Activated CD8-positive, alpha-beta T cell treated with anti-CD3 and anti-CD28 coated beads for 36 hours (primary cell): ENCODE results near the gene CD79A. TPM values are rescaled to one million over a fixed set of nuclear protein-coding genes. Genes with fewer than 3 reads are reported as not detected.

Experiments used
- ATAC-seq: fragments of 200-7000 bp; cut with Tn5 transposase; one replicate; pipeline ENCODE4 v1.10.0; 2021; ENCODE audit warnings: mild to moderate bottlenecking, moderate library complexity
- CTCF ChIA-PET: fragments of 350-600 bp; sonication (Branson Sonifier 250); formaldehyde crosslinking; loops from one replicate; lab custom pipeline; 2021; ENCODE audit warnings: antibody characterized with exemption; lab: Charles Lee
- POLR2A ChIA-PET: fragments of 350-600 bp; sonication (Branson Sonifier 250); formaldehyde crosslinking; loops from one replicate; lab custom pipeline; 2021; ENCODE audit warnings: antibody characterized with exemption; lab: Charles Lee
- DNase-seq: peaks from one replicate; pipeline ENCODE4 v3.0.0-alpha.2; 2020
- H3K27ac Mint-ChIP-seq: one replicate; pipeline ENCODE4 v1.8.0; 2021; ENCODE audit warnings: mild to moderate bottlenecking, mixed read lengths
- H3K27me3 Mint-ChIP-seq: one replicate; pipeline ENCODE4 v1.8.0; 2021; ENCODE audit warnings: mixed read lengths
- H3K36me3 Mint-ChIP-seq: one replicate; pipeline ENCODE4 v1.8.0; 2021; ENCODE audit warnings: low read depth, mixed read lengths
- H3K4me1 Mint-ChIP-seq: one replicate; pipeline ENCODE4 v1.8.0; 2021; ENCODE audit warnings: low read depth, mixed read lengths
- H3K4me3 Mint-ChIP-seq: one replicate; pipeline ENCODE4 v1.8.0; 2021; ENCODE audit warnings: mild to moderate bottlenecking, moderate library complexity, mixed read lengths
- H3K9me3 Mint-ChIP-seq: one replicate; pipeline ENCODE4 v1.8.0; 2021; ENCODE audit warnings: mixed read lengths
- intact Hi-C: fragments of 100-400 bp; cut with micrococcal nuclease; formaldehyde crosslinking; loops from one replicate; pipeline ENCODE4 v1.10.0; 2022
- total RNA-seq, 2 experiments: library from RNA; stranded (reverse); gene quantifications; one replicate each; pipeline ENCODE4 v1.2.3, GENCODE V29; 2021
- TF ChIP-seq, protein P1 (sequence below): fragments of 200-600 bp; IDR thresholded peaks from one replicate; pipeline ENCODE4 v1.8.0; 2022; ENCODE audit warnings: antibody characterized with exemption, mild to moderate bottlenecking

CD79A gene
- total RNA-seq, 2 experiments from 2014 or later = 19.3 to 21.0 TPM

DNA sequence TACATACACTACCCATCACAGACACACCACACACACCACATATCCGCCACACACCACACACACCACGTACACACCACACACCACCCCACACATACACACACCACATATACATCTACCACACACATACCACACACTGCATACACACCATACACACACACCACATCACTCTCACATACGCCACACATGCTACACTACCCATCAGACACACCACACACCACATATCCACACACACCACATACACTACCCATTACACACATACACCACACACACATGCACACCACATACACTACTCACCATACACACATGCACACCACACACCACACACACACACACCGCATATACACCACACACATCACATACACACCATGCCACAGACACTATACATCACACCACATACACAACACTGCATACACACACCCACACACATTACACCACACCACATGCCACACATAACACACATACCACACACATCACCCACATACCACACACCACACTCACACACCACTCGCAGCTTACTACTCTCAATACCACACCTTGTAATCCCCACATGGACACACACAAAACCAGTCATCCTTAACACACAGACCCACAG lies 41.7 kb downstream of the CD79A start:
- Mint-ChIP-seq H3K27me3 (peaks cover 12% of the 10 kb centered on the region), H3K36me3 (no peaks in the 10 kb centered on the region), H3K4me3 (no peak overlapping the region), H3K27ac (no peak overlapping the region), H3K4me1 (peaks cover 22% of the 10 kb centered on the region), H3K9me3 (no peaks in the 10 kb centered on the region)
- ATAC-seq (no peak), DNase-seq (no peak)
- intact Hi-C loops = no loop called here
- TF ChIP-seq, protein P1, sequence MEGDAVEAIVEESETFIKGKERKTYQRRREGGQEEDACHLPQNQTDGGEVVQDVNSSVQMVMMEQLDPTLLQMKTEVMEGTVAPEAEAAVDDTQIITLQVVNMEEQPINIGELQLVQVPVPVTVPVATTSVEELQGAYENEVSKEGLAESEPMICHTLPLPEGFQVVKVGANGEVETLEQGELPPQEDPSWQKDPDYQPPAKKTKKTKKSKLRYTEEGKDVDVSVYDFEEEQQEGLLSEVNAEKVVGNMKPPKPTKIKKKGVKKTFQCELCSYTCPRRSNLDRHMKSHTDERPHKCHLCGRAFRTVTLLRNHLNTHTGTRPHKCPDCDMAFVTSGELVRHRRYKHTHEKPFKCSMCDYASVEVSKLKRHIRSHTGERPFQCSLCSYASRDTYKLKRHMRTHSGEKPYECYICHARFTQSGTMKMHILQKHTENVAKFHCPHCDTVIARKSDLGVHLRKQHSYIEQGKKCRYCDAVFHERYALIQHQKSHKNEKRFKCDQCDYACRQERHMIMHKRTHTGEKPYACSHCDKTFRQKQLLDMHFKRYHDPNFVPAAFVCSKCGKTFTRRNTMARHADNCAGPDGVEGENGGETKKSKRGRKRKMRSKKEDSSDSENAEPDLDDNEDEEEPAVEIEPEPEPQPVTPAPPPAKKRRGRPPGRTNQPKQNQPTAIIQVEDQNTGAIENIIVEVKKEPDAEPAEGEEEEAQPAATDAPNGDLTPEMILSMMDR = no peak
- CTCF ChIA-PET = no interaction called here
- POLR2A ChIA-PET = interaction anchor here (1.0 to 1.6 kb wide), 3 partner anchors 9 to 21 kb away, joined by 3 to 6 read pairs (median 3); no protein-coding TSS in a partner anchor

DNA sequence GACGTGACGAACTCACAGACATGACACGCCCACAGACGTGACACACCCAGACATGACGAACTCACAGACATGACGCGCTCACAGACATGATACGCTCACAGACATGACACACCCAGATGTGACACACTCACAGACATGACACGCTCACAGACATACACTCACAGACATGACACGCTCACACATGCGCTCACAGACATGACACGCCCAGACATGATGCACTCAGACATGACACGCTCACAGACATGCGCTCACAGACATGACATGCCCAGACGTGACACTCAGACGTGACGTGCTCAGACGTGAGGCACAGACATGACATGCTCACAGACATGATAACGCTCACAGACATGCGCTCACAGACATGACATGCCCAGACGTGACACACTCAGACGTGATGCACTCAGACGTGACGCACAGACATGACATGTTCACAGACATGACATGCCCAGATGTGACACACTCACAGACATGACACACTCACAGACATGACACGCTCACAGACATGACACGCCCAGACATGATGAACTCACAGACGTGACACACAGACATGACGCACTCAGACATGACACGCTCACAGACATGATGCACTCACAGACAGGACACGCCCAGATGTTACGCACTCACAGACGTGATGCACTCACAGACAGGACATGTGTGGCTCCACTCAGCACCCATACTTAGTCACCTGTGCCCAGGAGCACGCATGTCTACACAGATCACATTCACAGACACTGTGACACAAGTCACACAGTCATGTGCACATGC lies 43.1 kb downstream of the CD79A start:
- peak; percentile 6 for ATAC-seq
- intact Hi-C loops = no loop called here

DNA sequence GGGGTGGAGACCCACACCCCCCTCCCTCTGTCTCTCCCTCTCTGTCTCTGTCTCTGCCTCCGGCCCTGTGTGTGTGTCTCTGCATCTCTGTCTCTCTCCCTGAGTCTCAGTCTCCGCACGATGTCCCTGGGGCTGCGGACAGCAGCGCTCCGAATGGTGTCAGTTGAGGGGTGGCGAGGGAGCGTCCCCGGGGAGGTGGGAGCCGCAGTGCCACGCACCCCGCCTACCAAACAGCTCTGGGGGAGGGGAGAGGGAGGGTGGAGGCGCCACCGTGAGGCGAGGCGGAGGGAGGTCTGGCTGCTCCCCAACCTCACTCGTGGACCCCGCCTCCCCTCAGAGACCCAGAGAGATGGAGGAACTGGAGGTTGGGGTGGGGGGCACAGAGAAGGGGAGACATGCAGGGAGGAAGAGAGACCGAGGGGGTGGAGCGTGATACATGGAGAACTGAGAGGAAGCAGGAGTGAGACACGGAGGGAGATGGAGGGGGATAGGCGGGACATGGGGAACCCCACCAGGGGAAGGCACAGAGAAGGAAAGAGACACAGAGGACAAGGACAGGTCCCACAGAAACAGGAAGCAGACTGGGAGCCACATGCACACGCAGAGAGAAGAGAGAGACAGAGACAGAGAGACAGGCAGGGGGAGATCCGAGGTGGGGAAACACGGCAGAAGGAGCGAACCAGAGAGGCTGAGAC lies 44.0 kb downstream of the CD79A start:
- Mint-ChIP-seq H3K27me3 (peaks cover 7% of the 10 kb centered on the region), H3K36me3 (no peaks in the 10 kb centered on the region), H3K27ac (no peak overlapping the region), H3K4me1 (peaks cover 21% of the 10 kb centered on the region), H3K4me3 (no peak overlapping the region), H3K9me3 (no peaks in the 10 kb centered on the region)
- CTCF ChIA-PET = interaction anchor here (1.4 to 1.5 kb wide), 2 partner anchors 17 to 48 kb away, joined by 3 to 6 read pairs; no protein-coding TSS in a partner anchor
- TF ChIP-seq, protein P1 = no peak
- POLR2A ChIA-PET = interaction anchor here (0.7 to 2.0 kb wide), 5 partner anchors 10 to 50 kb away, joined by 3 to 12 read pairs (median 3); partner anchors contain the start of gene CD79A
- no peak for ATAC-seq
- no peak for DNase-seq
- intact Hi-C loops = no loop called here

More for the DNA sequence above, 43.1 kb downstream of the CD79A start:
- Mint-ChIP-seq H3K36me3 (no peaks in the 10 kb centered on the region), H3K27me3 (peaks cover 7% of the 10 kb centered on the region), H3K4me3 (no peak overlapping the region), H3K9me3 (no peaks in the 10 kb centered on the region), H3K27ac (no peak overlapping the region), H3K4me1 (peaks cover 21% of the 10 kb centered on the region)
- ChIA-PET POLR2A (interaction anchor here (1.6 kb wide), 1 partner anchor 11 kb away, joined by 6 read pairs; no protein-coding TSS in a partner anchor), CTCF (interaction anchor here (1.0 kb wide), 1 partner anchor 31 kb away, joined by 4 read pairs; no protein-coding TSS in a partner anchor)
- no peak for DNase-seq
- TF ChIP-seq, protein P1 = no peak

DNA sequence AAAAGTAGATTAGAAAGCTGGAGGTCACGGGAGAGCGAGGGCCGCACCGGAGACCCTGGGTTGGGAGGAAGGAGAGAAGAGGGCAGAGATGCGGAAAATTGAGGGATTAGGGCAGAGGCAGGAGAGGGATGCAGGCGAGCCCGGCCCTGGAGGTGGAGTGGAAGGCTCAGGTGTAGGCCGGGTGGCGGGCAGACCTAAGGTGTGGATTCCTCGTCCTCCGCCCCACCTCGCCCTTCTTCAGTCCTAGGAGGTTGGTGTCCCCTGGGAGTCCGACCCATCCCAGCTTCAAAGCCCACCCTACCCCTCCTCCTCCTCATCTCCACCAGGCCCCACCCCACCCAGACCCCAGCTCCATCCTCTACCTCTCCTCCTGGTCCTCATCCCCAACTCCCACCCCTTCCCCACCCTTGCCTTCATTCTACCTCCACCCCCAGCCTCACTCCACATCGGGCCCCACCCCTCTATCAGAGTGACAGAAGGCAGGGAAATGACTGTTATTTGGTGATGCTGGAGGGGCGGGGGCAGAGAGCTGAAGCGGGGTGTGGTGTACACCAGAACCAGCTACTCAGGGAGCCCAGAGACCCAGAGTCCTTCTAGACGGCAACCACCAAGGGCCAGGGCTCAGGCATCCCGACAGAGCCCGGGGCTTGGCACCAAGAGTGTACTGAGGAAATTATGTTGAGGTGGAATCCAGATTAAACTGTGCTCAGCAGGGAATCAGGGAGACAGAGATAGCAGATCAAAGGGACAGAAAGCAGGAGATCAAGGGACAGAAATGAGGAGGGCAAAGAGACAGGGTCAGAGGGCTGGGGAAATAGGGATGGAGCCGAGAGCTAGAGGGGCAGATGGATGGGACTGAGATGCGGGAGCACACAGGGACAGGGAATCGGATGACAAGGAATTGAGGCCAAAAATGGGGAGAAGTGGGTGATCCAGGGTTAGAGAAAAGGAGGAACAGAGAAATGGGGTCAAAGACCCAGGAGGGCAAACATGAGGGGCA lies 44.8 kb downstream of the CD79A start:
- DNase-seq = peak; percentile 49
- Mint-ChIP-seq H3K4me3 (no peak overlapping the region), H3K36me3 (no peaks in the 10 kb centered on the region), H3K9me3 (no peaks in the 10 kb centered on the region), H3K27me3 (peaks cover 7% of the 10 kb centered on the region), H3K27ac (no peak overlapping the region), H3K4me1 (peaks cover 21% of the 10 kb centered on the region)
- TF ChIP-seq, protein P1 = no peak
- POLR2A ChIA-PET = interaction anchor here (0.7 to 2.0 kb wide), 6 partner anchors 11 to 57 kb away, joined by 3 to 12 read pairs (median 4); partner anchors contain the start of gene CD79A
- CTCF ChIA-PET = interaction anchor here (1.4 to 1.5 kb wide), 2 partner anchors 18 to 49 kb away, joined by 3 to 6 read pairs; no protein-coding TSS in a partner anchor
- intact Hi-C loops = no loop called here
- peak; percentile 37 for ATAC-seq
